HG03175 (cell line): ENCODE measurements around the gene KLHDC2.
"Not testable (repeated sequence)": the region's sequence is repeated elsewhere in the genome, so short reads cannot be mapped to it uniquely, and the experiment has no call there.

Source experiments
- ATAC-seq: cut with Tn5 transposase; IDR thresholded peaks from one replicate; pipeline ENCODE4 v1.9.1; 2021; ENCODE audit warnings: mild to moderate bottlenecking, moderate library complexity; ENCODE audit not compliant: unreplicated experiment

KLHDC2 gene

GRCh38 chr14:49774106-49774505 lies 6.2 kb downstream of the KLHDC2 start:
- ATAC-seq: no peak

- ATAC-seq: no peak
Observed at GRCh38 chr14:49778421-49778820, 10.5 kb downstream of the KLHDC2 start.

GRCh38 chr14:49781040-49781439 lies 13.1 kb downstream of the KLHDC2 start:
- ATAC-seq: not testable (repeated sequence)

- ATAC-seq: no peak
Observed at GRCh38 chr14:49783394-49784014, 15.6 kb downstream of the KLHDC2 start.

GRCh38 chr14:49786315-49786714 lies 18.4 kb downstream of the KLHDC2 start:
- ATAC-seq: no peak

- no peak for ATAC-seq
Observed at GRCh38 chr14:49792618-49793017, 24.7 kb downstream of the KLHDC2 start.

- no peak for ATAC-seq
Observed at GRCh38 chr14:49796025-49796424, 28.1 kb downstream of the KLHDC2 start.

DNA sequence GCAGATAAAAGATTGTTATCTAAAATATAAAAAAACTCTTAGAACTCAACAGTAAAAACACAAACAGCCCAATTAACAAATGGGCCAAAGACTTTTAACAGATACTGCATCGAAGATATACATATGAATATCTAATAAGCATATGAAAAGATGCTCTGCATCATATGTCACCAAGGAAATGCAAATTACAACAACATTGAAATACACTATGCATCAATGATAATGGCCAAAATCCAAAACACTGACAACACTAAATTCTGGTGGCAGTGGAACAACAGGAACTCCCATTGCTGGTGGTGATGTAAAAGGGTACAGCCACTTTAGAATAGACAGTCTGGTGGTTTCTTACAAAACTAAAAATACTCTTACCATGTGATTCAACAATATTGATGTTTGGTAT lies 40.8 kb downstream of the KLHDC2 start:
- no peak for ATAC-seq

GRCh38 chr14:49816118-49816517 lies 48.2 kb downstream of the KLHDC2 start:
- ATAC-seq: not testable (repeated sequence)

GRCh38 chr14:49816844-49817243 lies 48.9 kb downstream of the KLHDC2 start:
- no peak for ATAC-seq

DNA sequence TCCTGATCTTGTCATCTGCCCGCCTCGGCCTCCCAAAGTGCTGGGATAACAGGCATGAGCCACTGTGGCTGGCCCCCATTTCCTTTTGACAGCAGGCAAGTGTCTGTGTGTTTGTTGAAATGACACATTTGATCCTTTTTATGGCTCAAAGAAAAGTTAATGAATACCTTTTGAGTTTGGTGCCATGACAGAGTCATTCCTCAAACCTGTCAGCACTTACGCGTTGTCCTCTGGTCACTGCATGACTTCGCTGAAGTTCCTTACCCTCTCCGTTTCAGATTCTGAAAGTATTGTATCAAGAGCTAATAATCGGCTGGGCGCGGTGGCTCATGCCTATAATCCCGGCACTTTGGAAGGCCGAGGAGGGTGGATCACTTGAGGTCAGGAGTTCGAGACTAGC lies 52.2 kb downstream of the KLHDC2 start:
- no peak for ATAC-seq

DNA sequence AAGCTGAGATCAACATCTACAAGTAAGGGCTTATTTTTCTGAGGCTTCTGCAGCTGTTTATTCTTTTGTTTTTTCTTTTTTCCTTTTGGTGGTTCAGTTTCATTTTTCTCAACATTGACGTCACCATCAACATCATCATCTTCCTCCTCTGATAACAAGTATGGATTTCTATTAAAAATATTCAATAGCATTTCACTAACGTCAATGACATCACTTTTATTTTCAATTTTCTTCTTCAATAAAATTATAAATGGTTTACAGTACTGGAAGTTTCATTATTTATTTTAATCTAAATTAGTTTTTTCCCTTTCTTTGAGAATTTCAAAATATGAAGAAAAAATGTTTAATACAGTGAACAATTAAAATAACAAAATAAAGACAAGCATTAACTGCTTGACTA lies 60.7 kb downstream of the KLHDC2 start:
- ATAC-seq: no peak
